Lower lobe of right lung (tissue), 2 donors: Measurements from ENCODE around the gene NMUR1. TPM values are rescaled to one million over a fixed set of nuclear protein-coding genes. Genes with fewer than 3 reads are reported as not detected.

Experiments
- ATAC-seq, 2 donors: fragments of 200-7000 bp; cut with Tn5 transposase; one replicate each; pipeline ENCODE4 v1.9.1; 2020 to 2022; ENCODE audit warnings: mild to moderate bottlenecking in 2 of 2, moderate library complexity in 2 of 2
- DNase-seq: peaks from one replicate; pipeline ENCODE4 v3.0.0-alpha.2; 2020
- H3K27ac ChIP-seq: fragments of 200-600 bp; one replicate; pipeline ENCODE4 v1.8.0; 2022
- H3K27me3 ChIP-seq: fragments of 200-600 bp; one replicate; pipeline ENCODE4 v1.8.0; 2022; ENCODE audit warnings: low read depth
- H3K36me3 ChIP-seq: fragments of 200-600 bp; one replicate; pipeline ENCODE4 v1.8.0; 2022; ENCODE audit warnings: mild to moderate bottlenecking
- H3K4me1 ChIP-seq: fragments of 200-600 bp; one replicate; pipeline ENCODE4 v1.8.0; 2022
- H3K4me3 ChIP-seq: fragments of 200-600 bp; one replicate; pipeline ENCODE4 v1.8.0; 2022; ENCODE audit warnings: mild to moderate bottlenecking
- H3K9me3 ChIP-seq: fragments of 200-600 bp; one replicate; pipeline ENCODE4 v1.8.0; 2022
- CTCF ChIP-seq: fragments of 200-600 bp; IDR thresholded peaks from one replicate; pipeline ENCODE4 v1.8.0; 2022; ENCODE audit warnings: antibody characterized with exemption, mild to moderate bottlenecking
- intact Hi-C: fragments of 100-400 bp; cut with DNase I; formaldehyde crosslinking; loops from one replicate; pipeline ENCODE4 v1.11.0; 2022
- total RNA-seq: library from RNA; stranded (reverse); fragmentation: NEBNext Ultra II Directional; extraction: Animal tissue kit (Norgen Biotek cat#: 25700); gene quantifications from one replicate; pipeline ENCODE4 v1.2.1, GENCODE V29; 2021
- donor health status: DM: no; HTN: yes; CAD: no; lungs with severe emphysema.

The NMUR1 gene
- total RNA-seq, 1 donor from 2014 or later, result 4.4 TPM

- H3K27ac ChIP-seq, result no peak overlapping the region
- ATAC-seq, result no peak
- H3K36me3 ChIP-seq, result no peaks in the 10 kb centered on the region
- peaks cover under 1% of the 10 kb centered on the region for H3K4me1 ChIP-seq
- no peak for DNase-seq
- intact Hi-C loops, result no loop called here
- no peak overlapping the region for H3K4me3 ChIP-seq
- H3K9me3 ChIP-seq, result no peaks in the 10 kb centered on the region
- no peak for TF ChIP-seq CTCF
- no peaks in the 10 kb centered on the region for H3K27me3 ChIP-seq
Measured at GRCh38 chr2:231488331-231488730, 41.9 kb downstream of the NMUR1 start.

GRCh38 chr2:231486851-231487596, 43.2 kb downstream of the NMUR1 start:
- H3K4me1 ChIP-seq, result peaks cover 12% of the 10 kb centered on the region
- H3K36me3 ChIP-seq, result no peaks in the 10 kb centered on the region
- ATAC-seq, result no peak
- no peak for TF ChIP-seq CTCF
- no peaks in the 10 kb centered on the region for H3K27me3 ChIP-seq
- H3K9me3 ChIP-seq, result no peaks in the 10 kb centered on the region
- intact Hi-C loops, result no loop called here
- no peak overlapping the region for H3K4me3 ChIP-seq
- DNase-seq, result no peak
- H3K27ac ChIP-seq, result no peak overlapping the region

GRCh38 chr2:231483398-231484329, 46.6 kb downstream of the NMUR1 start:
- Histone ChIP-seq H3K27ac (peak overlapping the region; percentile 92), H3K36me3 (no peaks in the 10 kb centered on the region), H3K4me3 (peak overlapping the region; percentile 75), H3K9me3 (no peaks in the 10 kb centered on the region), H3K27me3 (no peaks in the 10 kb centered on the region), H3K4me1 (peaks cover 15% of the 10 kb centered on the region)
- DNase-seq (peak; percentile 59), ATAC-seq (peak; percentile 71 to 73)
- no peak for TF ChIP-seq CTCF
- intact Hi-C loops, result no loop called here

- ATAC-seq (peak; percentile 93 to 96), DNase-seq (peak; percentile 87)
- no peaks in the 10 kb centered on the region for H3K27me3 ChIP-seq
- peak overlapping the region; percentile 92 for H3K27ac ChIP-seq
- H3K4me3 ChIP-seq, result peak overlapping the region; percentile 75
- H3K36me3 ChIP-seq, result no peaks in the 10 kb centered on the region
- H3K9me3 ChIP-seq, result no peaks in the 10 kb centered on the region
- peaks cover 15% of the 10 kb centered on the region for H3K4me1 ChIP-seq
- TF ChIP-seq CTCF, result peak; percentile 97
- intact Hi-C loops, result no loop called here
Measured at GRCh38 chr2:231482806-231483391, 47.3 kb downstream of the NMUR1 start.

GRCh38 chr2:231480781-231481180, 49.5 kb downstream of the NMUR1 start:
- no peak for TF ChIP-seq CTCF
- no peaks in the 10 kb centered on the region for H3K36me3 ChIP-seq
- DNase-seq, result no peak
- peaks cover 15% of the 10 kb centered on the region for H3K4me1 ChIP-seq
- intact Hi-C loops, result no loop called here
- no peak overlapping the region for H3K27ac ChIP-seq
- ATAC-seq, result no peak
- no peaks in the 10 kb centered on the region for H3K27me3 ChIP-seq
- no peak overlapping the region for H3K4me3 ChIP-seq
- no peaks in the 10 kb centered on the region for H3K9me3 ChIP-seq
